Measurements from ENCODE around the gene OCLN. TPM values are rescaled to one million over a fixed set of nuclear protein-coding genes. Genes with fewer than 3 reads are reported as not detected.
A peak's percentile ranks its signal among the peaks of the same experiment; 100 is the strongest.
"Not testable (repeated sequence)": the region's sequence is repeated elsewhere in the genome, so short reads cannot be mapped to it uniquely, and the experiment has no call there.

OCLN gene
- total RNA-seq, 1 donor: 0.43 TPM

DNA sequence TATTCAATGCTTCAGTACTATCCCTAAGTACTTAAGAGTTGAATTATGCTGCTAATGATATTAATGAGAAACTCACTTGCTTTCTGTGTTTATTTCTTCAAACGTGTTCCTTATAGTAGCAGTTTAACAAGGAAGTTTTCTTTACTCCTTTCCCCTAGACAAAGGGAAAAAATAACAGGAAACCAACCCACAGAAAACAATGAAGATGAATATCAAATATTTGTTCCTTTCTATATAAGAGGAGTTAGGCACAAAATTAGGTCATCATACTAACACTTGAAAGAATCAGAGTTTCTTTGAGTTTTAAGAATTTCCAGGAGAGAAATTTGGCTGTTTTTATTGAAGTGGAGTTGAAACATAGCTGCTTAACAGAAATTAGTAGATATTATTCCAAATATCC lies 15.4 kb upstream of the OCLN start:
- TF ChIP-seq, protein P1, sequence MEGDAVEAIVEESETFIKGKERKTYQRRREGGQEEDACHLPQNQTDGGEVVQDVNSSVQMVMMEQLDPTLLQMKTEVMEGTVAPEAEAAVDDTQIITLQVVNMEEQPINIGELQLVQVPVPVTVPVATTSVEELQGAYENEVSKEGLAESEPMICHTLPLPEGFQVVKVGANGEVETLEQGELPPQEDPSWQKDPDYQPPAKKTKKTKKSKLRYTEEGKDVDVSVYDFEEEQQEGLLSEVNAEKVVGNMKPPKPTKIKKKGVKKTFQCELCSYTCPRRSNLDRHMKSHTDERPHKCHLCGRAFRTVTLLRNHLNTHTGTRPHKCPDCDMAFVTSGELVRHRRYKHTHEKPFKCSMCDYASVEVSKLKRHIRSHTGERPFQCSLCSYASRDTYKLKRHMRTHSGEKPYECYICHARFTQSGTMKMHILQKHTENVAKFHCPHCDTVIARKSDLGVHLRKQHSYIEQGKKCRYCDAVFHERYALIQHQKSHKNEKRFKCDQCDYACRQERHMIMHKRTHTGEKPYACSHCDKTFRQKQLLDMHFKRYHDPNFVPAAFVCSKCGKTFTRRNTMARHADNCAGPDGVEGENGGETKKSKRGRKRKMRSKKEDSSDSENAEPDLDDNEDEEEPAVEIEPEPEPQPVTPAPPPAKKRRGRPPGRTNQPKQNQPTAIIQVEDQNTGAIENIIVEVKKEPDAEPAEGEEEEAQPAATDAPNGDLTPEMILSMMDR (IDR thresholded peaks at IDR 0.05; ENCODE audit: insufficient read depth, low read depth, low read length): no peak

DNA sequence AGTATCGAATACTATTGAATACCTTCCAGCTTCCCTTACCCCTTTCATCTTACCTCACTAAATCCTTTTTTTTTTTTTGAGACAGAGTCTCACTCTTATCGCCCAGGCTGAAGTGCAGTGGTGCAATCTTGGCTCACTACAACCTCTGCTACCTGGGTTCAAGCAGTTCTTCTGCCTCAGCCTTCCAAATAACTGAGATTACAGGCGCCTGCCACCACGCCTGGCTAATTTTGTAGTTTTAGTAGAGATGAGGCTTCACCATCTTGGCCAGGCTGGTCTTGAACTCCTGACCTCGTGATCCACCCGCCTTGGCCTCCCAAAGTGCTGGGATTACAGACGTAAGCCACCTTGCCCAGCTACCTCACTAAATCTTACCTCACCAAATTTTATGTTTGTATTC lies 14.3 kb upstream of the OCLN start:
- not testable (repeated sequence) for DNase-seq (ENCODE audit: low read depth); H3K4me3 ChIP-seq (ENCODE audit: low read depth, low read length)

More for the DNA sequence above, 15.4 kb upstream of the OCLN start:
- no peak for DNase-seq (ENCODE audit: low read depth)
- no peak overlapping the region for H3K4me3 ChIP-seq (ENCODE audit: low read depth, low read length)

DNA sequence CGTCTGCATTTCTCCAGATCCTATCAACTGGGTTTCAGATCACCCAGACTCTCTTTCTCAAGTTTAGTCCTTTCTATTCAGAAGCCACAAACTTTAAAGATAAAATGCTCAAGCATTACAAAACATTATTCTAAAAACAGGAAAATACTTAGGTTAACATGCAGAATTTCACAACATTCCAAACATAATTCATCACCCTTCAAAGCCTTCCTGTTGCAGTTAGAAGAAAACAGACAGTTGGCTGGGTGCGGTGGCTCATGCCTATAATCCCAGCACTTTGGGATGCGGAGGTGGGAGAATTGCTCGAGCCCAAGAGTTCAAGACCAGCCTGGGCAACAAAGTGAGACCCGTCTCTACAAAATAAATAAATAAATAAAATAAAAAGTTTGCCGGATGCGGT lies 7.7 kb upstream of the OCLN start:
- TF ChIP-seq, protein P1 (IDR thresholded peaks at IDR 0.05; ENCODE audit: insufficient read depth, low read depth, low read length): no peak
- peak; percentile 75 for DNase-seq (ENCODE audit: low read depth)
- no peak overlapping the region for H3K4me3 ChIP-seq (ENCODE audit: low read depth, low read length)

DNA sequence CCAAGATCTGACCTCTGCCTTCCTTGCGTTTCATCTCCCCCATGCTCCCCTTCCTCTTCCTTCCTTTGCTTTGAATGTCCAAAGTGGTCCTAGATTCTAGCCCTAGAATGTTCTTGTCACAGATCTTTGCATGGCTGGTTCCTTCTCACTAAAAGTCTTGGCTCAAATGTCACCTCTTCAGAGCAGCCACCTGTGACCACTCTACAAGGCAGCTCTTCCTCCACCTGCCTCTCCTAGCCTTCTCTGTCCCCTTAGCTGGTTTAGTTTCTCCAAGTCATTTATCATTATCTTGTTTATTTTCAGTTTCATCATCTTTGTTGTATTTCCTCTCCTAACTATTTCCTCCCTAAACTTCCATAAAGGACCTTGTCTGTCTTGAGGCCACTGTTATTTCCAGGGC lies 7.1 kb upstream of the OCLN start:
- no peak for DNase-seq (ENCODE audit: low read depth)
- TF ChIP-seq, protein P1 (IDR thresholded peaks at IDR 0.05; ENCODE audit: insufficient read depth, low read depth, low read length): no peak
- H3K4me3 ChIP-seq (ENCODE audit: low read depth, low read length): no peak overlapping the region

DNA sequence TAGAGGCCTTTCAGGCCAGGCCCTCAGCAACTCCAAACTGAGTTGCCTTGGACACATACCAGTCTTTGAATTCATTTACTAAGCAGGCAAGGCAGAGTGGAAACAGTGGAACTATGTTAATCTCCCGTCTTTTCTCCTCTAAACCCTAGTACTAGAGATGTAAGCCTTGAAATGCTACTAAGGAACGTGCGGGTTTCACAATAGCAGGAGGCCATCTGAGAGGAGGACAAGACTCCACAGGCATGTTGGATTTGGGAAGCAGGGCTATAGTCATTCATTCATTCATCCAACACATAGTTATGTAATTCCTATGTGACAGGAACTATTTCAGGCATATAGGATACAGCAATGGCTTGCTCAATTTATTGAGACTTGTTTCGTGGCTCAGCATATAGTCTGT lies 3.3 kb upstream of the OCLN start:
- TF ChIP-seq, protein P1 (IDR thresholded peaks at IDR 0.05; ENCODE audit: insufficient read depth, low read depth, low read length): no peak
- DNase-seq (ENCODE audit: low read depth): no peak
- H3K4me3 ChIP-seq (ENCODE audit: low read depth, low read length): no peak overlapping the region

DNA sequence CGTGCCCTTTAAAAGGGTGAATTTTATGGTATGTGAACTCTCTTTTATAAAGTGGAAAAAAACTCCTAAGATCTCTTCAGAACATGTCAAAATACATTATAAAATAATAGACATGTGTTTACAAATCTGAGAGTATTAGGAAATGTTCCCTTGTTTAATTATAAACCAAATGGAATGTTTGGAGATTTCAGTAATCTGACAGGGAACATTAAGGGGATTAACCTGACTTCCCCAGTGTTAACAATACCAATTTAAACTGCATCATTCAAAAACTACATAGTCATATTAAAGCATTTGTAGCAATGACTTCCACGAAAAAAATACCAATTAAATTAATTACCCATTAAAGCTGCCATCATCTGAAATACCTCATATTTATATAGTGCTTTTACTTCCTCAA lies 1.6 kb upstream of the OCLN start:
- no peak for DNase-seq (ENCODE audit: low read depth)
- TF ChIP-seq, protein P1 (IDR thresholded peaks at IDR 0.05; ENCODE audit: insufficient read depth, low read depth, low read length): no peak
- H3K4me3 ChIP-seq (ENCODE audit: low read depth, low read length): no peak overlapping the region

DNA sequence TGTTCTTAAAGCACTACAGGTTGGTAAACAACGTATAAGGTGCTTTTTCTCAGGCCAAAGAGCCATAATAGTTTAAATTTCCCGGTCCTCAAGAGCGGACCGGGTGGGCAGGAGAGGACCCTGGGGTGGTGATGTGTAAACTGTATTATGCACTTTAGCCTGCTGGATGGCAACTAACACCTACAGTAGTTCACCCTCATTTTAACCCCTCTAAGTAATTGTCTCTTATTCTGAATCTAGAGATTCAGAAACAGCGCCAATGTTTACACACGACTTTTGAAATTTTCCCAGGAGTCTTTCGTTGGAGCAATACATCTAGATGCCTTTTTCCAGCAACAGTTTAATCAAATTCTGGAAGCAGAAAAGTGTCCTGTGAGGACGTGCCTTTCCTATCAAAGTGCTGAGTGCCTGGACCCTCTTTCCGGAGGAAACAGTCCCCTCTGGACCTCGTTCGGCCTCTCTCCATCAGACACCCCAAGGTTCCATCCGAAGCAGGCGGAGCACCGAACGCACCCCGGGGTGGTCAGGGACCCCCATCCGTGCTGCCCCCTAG lies 676 bp upstream of the OCLN start:
- DNase-seq (ENCODE audit: low read depth): no peak
- TF ChIP-seq, protein P1 (IDR thresholded peaks at IDR 0.05; ENCODE audit: insufficient read depth, low read depth, low read length): no peak

More for the DNA sequence above, 676 bp upstream of the OCLN start:
- H3K4me3 ChIP-seq (ENCODE audit: low read depth, low read length): peak overlapping the region; percentile 66
